ENCODE measurements around the gene TECTB.

Gene TECTB

DNA sequence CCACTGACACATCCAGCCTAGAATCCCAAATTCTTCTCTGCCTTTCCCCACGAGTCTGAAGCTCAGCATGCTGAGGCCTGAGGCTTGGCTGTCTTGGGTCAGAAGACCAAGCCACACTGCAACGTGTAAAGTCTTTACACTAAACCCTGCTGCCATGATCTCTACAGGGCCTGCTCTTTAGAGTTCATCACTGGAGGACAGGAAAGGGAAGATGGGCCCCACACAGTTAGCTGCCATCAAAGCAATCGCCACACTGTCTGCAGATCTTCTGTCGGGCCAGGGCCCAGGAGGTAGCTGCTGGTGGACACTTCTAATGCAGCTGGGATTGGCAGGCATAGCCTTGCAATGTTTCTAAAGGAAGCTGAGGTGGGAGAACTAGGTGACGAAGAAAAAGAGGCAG lies 8.4 kb upstream of the TECTB start:
- no peak for DNase-seq (ENCODE audit: extremely low read depth in 1 of 2, low read depth in 1 of 2)

DNA sequence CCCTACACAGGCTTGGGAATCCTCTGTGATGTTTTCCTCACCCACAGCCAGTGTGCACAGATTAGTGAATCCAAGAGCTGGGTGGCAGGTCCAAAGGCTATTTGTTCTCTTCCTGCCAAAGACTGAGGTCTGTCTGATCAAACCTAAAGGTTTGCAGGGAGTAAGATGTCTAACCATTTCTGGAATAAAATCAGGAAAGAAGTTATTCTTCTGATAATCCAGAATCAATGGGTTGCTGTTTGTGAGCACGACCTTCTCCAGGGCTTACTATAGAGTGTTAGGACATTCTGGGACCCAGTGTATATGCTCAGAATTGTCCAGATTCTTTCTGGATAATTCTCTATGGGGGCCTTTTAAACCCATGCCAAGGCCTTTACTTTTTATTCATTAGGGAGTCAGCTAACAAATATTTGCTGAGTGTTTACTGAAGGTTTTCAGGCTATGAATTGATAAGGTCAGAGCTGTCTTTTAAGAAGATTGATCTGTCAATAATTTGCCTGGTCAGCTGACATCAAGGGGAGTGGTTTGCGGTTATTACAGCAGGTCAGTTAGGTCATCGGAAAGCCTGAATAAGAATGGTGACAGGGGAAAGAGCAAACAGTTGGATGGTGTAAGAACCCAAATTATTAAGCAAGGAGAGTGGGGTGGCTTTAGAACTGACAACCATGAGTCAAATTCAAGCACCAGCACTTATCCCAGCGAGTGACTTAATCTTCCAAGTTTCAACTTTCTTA lies 7.5 kb upstream of the TECTB start:
- no peak for DNase-seq (ENCODE audit: extremely low read depth in 1 of 2, low read depth in 1 of 2)

DNA sequence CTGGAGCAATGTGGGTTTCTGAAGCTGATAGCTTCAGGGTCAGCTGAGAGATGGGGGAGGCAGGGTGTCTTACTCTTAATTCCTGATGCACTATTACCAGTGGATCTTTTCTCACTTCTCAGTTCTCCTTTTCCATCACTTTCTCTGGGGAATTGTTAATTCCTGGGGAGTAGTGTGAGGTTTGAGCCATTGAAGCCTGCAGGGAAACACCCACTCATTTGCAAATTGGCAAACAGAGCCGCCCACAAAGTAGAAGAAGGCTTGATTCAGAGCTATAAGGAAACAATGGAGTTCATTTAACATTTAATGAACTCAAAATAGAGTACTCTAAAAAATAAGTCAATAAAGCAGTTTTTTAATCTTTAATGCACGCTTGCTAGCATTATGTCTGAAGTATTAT lies 4.3 kb upstream of the TECTB start:
- DNase-seq (ENCODE audit: extremely low read depth in 1 of 2, low read depth in 1 of 2): no peak

DNA sequence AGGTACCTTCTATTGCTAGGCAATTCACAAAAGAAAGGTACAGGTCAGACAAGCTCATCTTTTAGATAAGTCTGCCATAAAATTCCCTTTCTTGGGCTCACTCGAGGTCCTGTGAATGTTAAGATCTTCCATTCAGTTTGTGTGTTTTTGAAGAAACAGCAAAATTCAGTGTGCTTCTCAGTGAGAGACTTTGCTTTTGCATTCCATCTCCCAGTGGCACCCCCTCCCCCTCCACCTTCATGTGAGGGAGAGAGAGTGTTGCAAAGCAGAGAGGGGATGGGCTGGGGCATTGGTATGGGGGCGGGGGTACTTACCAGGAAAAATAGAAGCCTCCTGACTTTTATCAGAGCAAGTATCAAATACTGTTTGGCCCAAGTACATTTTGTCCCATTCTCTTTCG lies 3.8 kb upstream of the TECTB start:
- no peak for DNase-seq (ENCODE audit: extremely low read depth in 1 of 2, low read depth in 1 of 2)

DNA sequence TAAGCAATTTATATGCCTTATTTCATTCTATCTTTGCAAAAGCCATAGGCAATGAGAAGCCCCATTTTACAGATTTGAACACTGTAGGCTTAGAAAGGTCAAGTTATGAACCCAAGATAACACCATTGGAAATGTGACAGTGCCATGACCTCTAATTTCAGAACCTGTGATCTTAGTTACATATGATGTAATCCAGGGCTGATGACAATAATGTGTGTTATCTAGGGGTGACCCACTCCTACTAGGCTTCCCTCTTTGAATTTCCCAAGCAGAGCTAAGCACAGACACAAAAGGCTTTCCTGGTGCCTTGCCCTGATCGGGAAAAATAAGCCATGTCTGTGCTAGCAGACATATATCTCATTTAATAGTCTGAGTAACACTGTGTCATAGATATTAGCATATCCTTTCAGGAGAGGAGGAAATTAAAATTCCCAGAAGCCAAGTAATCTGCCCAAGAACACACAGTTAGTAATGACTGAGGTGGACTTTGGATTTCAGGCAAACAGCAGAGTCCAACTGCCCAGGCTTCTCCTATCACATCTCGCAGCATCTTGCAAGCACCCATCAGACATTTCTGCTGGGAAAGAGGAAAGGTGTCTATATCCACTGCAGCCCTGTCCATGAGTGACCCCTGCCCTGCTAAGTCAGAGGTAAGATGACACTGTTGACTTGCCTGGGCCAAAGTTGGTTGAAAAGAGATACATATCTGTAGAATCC lies 2.8 kb upstream of the TECTB start:
- no peak for DNase-seq (ENCODE audit: extremely low read depth in 1 of 2, low read depth in 1 of 2)

DNA sequence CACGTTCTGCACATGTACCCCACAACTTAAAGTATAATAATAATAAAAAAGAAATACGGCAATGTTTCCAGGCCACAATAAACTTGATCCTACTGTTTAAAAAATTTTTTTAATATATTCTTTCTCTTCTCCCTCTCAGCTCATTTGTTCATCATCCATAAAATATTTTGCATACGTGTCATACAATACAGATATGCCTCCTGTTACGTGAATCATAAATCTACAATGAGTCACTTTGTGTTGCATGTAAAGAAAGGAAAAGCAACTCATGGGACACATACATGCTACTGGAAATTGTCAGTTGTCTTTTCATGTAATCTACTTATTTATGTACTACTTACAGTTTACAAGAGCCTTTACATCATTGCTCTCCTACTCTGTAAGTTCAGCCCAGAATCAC lies 1.1 kb upstream of the TECTB start:
- DNase-seq (ENCODE audit: extremely low read depth in 1 of 2, low read depth in 1 of 2): no peak

DNA sequence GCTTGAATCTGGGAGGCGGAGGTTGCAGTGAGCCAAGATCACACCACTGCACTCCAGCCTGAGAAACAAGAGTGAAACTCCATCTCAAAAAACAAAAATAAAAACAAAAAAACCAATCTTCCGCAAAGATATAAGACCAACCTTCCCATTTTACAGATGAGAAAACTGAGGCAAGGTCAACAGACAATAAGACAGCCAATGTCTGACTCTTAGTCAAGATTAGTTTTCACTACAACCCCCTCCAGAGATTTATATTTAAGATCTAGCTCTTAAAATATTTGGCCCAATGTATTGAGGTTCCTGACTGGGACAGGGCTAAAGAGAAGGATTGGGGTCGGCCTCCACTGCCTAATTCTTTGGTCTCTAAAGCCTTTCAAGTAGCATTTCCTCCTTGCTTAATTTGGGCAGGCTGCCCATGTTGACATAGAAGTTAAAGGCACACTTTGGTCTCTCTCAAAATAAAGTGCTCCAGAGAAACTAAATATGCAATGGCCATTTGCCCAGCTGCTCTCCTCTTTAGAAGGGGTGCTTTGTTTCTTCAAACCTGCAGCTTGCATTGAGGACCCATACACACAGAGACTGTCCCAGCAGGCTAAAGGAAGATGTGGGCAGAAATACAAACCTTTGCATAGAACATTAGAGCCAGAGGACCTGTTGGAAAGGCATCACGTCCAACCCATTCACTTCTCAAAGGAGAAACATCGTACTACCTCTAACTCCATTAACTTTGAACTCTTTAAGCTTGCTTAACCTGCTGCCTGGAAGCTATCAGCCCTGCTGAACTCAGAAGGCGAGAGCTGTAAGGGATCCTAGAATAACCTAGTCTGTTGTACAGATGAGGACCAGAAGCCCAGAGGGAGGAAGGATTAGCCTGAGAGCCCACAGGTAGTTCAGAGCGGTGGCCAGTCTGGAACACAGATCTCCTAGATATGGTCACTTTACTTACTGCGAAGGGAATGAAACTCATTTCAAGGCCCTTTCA lies 3.9 kb downstream of the TECTB start:
- DNase-seq (ENCODE audit: extremely low read depth in 1 of 2, low read depth in 1 of 2): no peak

DNA sequence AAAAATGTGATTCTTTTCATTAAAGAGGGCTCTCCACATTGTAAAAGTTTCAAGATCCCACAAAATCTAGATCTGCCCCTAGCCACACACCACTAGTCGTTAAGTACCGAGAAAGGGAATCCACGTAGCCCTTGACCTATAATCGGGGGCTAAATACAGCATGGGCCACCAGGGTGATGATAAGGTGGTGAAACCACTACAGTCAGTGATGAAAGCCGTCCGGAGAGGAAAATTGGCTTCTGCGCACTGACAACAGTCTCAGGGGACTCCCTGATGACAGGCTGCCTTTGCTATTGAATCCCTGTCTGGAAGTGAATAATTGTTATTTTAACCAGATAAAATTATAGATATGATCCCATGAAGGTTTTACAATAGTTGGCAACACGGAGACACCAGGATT lies 4.6 kb downstream of the TECTB start:
- DNase-seq (ENCODE audit: extremely low read depth in 1 of 2, low read depth in 1 of 2): no peak

DNA sequence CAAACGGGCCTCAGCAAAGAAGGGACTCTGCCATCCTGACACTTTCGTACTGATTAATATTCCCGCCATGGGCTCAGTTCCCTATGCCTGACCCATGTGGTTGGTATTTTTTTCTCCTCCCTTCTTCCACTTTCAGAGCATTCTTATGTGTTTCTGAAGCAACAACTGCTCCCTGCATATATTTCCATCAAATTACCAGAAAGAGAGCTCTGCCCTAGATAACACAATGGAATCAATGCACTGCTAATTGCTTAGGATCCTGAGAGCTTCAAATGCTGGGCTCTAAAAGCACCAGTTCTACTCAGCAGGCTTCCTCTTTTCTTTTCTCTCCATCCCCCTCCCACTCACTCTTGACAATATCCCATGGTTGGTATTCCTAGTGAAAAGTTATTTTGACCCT lies 5.3 kb downstream of the TECTB start:
- DNase-seq (ENCODE audit: extremely low read depth in 1 of 2, low read depth in 1 of 2): no peak

DNA sequence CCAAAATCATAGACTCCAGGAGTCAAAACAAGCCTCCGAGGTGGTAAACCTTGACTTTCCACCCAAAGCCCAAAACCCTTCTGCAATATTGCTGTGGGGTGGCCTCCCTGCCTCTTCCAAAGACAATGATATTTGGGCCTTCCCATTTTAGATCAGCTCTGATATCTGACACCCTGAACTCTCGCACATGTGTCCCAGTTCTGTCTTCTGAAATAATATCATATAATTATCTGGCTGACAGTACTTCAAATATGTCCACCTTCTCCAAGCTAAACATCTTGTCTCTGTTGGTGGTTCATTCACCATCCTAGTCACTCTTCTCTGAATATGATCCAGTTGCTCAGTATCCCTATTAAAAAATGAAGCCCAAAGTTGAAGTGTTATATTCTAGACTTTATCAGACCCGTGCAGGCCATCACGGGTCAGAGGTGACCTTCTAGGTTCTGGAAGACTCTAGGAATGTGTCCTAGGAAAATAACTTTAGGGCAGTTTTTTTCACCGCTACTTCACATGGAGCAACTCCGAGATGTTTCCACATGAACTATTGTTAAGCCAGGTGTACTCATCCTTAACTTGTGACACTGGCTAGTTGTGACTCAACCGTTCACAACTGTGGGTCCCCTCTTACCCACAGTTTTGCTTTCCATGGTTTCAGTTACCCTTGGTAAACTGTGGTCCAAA lies 6.3 kb downstream of the TECTB start:
- no peak for DNase-seq (ENCODE audit: extremely low read depth in 1 of 2, low read depth in 1 of 2)

DNA sequence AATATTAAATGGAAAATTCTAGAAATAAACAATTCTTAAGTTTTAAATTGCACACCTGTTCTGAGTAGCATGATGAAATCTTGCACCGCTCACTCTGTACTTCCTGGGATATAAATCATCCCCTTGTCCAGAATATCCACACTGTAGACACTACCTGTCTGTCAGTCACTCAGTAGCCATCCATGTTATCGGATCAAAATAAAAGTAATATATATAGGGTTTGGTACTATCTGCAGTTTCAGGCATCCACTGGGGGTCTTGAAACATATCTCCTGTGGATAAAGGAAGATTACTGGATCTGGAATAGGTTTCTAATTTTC lies 6.8 kb downstream of the TECTB start:
- DNase-seq (ENCODE audit: extremely low read depth in 1 of 2, low read depth in 1 of 2): no peak

DNA sequence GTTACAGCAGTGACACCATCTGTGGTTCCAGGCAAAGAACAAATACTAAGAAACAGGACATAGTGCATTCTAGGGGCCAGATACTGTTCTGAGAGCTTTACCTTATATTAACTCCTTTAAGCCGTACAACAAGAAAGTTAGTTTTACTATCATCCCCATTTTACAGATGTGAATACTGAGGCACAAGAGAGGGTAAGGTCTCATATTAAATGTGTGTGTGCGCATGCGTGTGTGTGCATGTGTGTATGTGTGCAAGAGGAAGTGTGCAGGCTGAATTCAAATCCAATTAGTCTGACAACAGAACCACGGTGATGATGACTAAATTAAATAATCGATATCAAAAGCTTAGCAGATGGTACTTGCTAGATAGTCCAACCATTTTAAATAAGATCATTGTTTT lies 11.0 kb downstream of the TECTB start:
- no peak for DNase-seq (ENCODE audit: extremely low read depth in 1 of 2, low read depth in 1 of 2)

DNA sequence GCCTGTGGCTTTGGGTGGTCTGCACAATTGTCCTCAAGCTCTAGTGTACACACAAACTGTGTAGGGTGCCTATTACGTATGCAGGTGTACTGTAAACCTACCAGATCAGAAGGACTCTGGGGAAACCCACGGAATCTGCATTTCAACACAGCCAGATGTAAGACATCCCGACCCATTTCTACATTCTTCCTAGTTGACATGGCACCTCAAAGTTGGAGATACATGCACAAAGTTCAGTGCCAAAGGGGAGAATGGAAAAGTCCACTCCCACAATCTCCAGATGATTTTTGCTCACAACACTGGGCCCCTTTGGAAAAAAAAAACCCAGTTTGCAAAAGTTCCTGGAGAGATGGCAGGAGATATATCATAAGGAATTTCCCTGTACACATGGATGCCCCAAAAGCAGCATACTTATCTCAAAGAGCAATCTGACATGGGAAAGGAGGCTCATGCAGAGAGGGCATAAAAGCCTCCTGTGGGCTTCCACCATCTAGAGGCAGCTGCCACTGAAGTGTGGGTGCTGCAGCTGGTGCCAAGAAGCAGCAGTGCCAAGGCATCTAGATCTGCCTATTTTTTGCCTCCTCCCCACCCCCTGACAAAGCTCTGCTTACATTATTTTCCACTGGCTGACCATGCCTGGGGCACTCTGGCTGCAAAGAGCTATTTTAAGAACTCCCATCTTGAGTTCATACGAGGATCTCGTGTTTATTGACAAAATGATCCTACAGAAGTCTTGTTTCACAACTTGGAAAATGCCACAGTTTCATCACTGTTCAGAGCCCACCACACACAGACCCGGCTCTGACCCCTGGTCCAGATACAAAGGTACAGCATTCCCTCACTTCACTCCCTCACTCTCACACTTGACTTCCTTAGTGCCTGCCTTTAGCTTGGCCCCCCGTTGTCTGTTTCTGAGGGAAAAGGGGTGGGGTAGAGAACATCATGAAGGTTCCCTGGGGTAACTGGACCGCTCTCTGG lies 12.9 kb downstream of the TECTB start:
- DNase-seq (ENCODE audit: extremely low read depth in 1 of 2, low read depth in 1 of 2): no peak

DNA sequence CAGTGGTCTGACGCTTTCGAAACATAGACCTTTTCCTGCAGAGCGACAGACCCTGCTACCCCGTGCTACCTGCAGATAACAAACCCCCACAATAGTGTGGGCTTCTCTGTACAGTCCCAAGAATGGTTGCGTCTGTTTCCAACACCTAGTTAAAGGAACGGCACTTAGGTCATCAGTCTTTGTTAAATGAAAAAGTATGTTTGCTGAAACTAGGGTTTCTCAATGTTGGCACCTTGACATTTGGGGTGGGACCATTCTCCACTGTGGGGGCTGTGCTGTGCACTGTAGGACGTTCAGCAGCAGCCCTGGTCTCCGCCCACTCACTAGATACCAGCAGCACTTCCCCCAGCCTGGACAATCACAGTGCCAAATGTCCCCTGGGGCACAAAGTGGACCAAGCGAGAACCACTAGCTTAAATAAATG lies 13.7 kb downstream of the TECTB start:
- DNase-seq (ENCODE audit: extremely low read depth in 1 of 2, low read depth in 1 of 2): no peak

DNA sequence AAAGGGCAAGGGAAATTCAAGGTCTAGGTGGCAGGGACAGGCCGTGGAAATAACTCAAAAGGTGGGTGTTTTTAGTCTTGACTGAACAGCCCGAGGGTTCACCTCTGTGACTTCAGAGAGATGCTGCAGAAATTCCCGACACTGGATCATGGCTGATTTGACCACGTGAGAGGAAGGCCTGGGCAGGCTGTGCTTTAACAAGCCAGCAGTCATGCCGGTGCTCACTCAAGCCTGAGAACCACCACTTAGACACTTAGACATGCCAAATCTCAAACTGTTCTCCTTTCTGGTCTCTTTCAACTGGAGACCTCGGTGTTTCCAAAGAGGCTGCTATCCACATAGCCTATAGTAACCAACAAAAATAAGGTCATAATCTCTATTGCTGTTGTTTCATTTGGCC lies 15.4 kb downstream of the TECTB start:
- no peak for DNase-seq (ENCODE audit: extremely low read depth in 1 of 2, low read depth in 1 of 2)

DNA sequence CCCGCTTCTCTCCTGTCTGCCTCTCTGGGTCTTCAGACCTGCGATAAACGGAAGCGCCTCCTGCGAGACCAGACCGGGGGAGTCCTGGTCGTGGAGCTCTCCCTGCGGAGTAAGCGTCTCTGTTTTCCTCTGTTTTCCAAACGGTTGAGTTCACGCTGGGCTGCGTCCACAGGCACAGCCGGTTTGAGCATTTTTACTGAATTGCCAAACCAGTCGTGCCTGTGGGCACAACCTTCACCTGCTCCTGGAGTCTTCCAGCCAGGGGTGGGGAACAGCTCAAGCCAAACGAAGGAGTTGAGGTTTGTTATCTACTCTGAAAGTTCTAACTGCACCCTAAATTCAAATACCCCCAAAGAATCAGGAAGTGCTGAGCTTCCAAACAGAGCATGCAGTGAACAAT lies 16.3 kb downstream of the TECTB start:
- DNase-seq (ENCODE audit: extremely low read depth in 1 of 2, low read depth in 1 of 2): no peak

DNA sequence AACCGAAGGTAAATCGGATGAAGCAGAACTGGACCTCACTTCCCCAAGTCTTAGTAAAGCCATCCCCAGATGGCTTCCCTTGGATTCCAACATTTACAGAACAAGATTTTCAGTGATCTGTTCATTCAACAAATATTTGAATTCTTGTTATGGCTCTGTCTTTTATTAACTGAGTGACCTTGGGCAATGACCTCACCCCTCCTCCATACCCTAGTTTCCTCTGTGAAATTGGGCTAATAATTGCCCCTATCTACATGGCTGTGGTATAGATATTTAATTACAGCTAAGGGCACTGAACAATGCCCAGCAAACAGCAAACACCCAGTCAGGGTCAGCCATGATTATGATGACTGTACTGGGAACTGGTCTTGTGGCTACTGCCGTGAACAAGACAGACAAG lies 19.1 kb downstream of the TECTB start:
- DNase-seq (ENCODE audit: extremely low read depth in 1 of 2, low read depth in 1 of 2): no peak

DNA sequence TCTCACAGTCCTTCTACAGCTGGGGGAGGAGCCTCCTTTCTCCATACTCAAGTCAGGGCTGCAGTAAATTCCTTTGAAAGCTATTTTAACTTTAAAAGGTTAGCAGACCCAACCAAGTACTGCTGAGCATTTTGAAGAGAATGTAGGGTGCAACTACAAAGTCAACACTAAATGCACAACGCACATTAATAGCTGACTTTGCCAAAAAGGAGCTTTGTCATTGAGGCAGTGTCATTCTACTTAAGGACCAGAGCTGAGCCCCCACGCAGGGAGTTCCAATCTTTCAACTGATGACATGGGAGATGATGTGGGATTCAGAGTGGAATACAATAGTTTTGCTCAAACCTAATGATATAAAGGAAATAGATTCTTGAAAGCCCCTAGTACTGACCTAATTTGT lies 20.3 kb downstream of the TECTB start:
- no peak for DNase-seq (ENCODE audit: extremely low read depth in 1 of 2, low read depth in 1 of 2)

DNA sequence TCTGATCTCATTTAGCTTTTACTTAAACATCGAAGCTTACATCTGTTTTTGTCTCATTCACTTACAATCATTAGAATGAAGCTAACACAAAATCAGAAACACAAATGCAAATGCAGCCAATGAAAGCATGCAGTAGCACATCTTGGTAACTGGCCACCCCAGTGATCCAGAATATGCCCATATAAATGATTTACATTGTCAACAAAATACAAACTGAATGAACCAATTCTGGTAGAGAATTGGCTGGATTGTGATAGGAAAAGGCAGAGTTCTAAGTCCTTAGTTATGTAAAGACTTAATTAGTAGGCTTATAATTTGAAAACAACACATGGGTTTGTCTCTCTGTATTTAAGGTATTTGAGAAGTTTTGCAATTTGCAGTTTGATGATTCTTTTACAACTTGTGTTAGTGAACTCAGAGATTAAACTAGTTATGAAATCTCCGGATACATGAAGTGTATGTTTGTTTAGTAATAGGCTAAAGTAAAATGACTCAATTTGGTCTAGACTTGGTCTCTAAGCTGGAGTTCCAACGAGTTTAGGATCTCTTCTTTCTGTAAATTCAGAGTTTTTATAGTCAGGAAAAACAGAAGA lies 21.2 kb downstream of the TECTB start:
- DNase-seq (ENCODE audit: extremely low read depth in 1 of 2, low read depth in 1 of 2): no peak

Measured in activated CD8-positive, alpha-beta memory T cell treated with anti-CD3 and anti-CD28 coated beads for 1 hour (primary cell).